Endothelial cell of umbilical vein (primary cell): ENCODE measurements around the gene USP4. TPM values are rescaled to one million over a fixed set of nuclear protein-coding genes. Genes with fewer than 3 reads are reported as not detected.

Experiments
- microRNA-seq: library from miRNA; unstranded; fragments of <30 nt; microRNA quantifications from one replicate; pipeline ENCODE4 v1.2.0, GENCODE V29; 2021; ENCODE audit warnings: borderline number of aligned reads, borderline replicate concordance
- polyA plus RNA-seq, 4 experiments: library from polyadenylated mRNA; depleted of rRNA in 3 of 4; stranded (reverse) in 3 of 4; unstranded in 1 of 4; fragments of >200 nt; gene quantifications; 2 replicates each; pipeline versions ENCODE4 v1.2.1 to v1.2.3, GENCODE V29; 2011 to 2012; ENCODE audit warnings: missing spikeins in 1 of 4
- small RNA-seq: library from RNA; depleted of rRNA; stranded (forward); fragments of <200 nt; gene quantifications from one replicate; pipeline ENCODE3, GENCODE V24; 2012; ENCODE audit warnings: low replicate concordance, low read depth; ENCODE audit not compliant: insufficient read depth, insufficient read length
- total RNA-seq: library from RNA; stranded (reverse); gene quantifications from 2 replicates; pipeline ENCODE4 v1.2.3, GENCODE V29; 2021

USP4 gene
- total and polyA plus RNA-seq, 2 donors (not counting 3 experiments of a cell fraction or from before 2014, with no cell fraction given) = 39.1 to 61.3 TPM

Small RNAs within 50 kb of the gene (microRNA-seq; reads per million reads assigned to microRNA genes)
- not detected for gene MIR4271

Small RNAs within 50 kb of the gene (small RNA-seq; reads per million reads assigned to genes)
- gene AC121247.2 = not detected
- gene MIR4271 = not detected
- not detected for gene RF00019

Other genes starting within 250 kb of the USP4 start
- 106 and 116 TPM in 2 replicates for gene QRICH1, start 246.0 kb downstream of the USP4 start, total RNA-seq
- 89.6 and 89.7 TPM in 2 replicates for gene QRICH1, start 246.0 kb downstream of the USP4 start, polyA plus RNA-seq
- gene QARS1, start 235.3 kb downstream of the USP4 start, total RNA-seq = 261 and 285 TPM in 2 replicates
- gene QARS1, start 235.3 kb downstream of the USP4 start, polyA plus RNA-seq = 434 and 477 TPM in 2 replicates
- gene USP19, start 219.2 kb downstream of the USP4 start, total RNA-seq = 39.1 and 42.2 TPM in 2 replicates
- gene USP19, start 219.2 kb downstream of the USP4 start, polyA plus RNA-seq = 31.3 and 36.8 TPM in 2 replicates
- gene LAMB2, start 207.0 kb downstream of the USP4 start, total RNA-seq = 374 and 423 TPM in 2 replicates
- 744 and 764 TPM in 2 replicates for gene LAMB2, start 207.0 kb downstream of the USP4 start, polyA plus RNA-seq
- gene CCDC71, start 173.7 kb downstream of the USP4 start, total RNA-seq = 20.3 and 23.5 TPM in 2 replicates
- 41.6 and 48.7 TPM in 2 replicates for gene CCDC71, start 173.7 kb downstream of the USP4 start, polyA plus RNA-seq
- gene KLHDC8B, start 168.5 kb downstream of the USP4 start, total RNA-seq = 22.9 and 36.0 TPM in 2 replicates
- gene KLHDC8B, start 168.5 kb downstream of the USP4 start, polyA plus RNA-seq = 70.1 and 77.8 TPM in 2 replicates
- 3.9 and 5.6 TPM in 2 replicates for gene C3orf62, start 62.8 kb downstream of the USP4 start, total RNA-seq
- 1.8 and 2.8 TPM in 2 replicates for gene C3orf62, start 62.8 kb downstream of the USP4 start, polyA plus RNA-seq
- 427 and 461 TPM in 2 replicates for gene GPX1, start 18.3 kb upstream of the USP4 start, total RNA-seq
- 1,348 and 1,830 TPM in 2 replicates for gene GPX1, start 18.3 kb upstream of the USP4 start, polyA plus RNA-seq
- 571 and 580 TPM in 2 replicates for gene RHOA, start 71.9 kb upstream of the USP4 start, total RNA-seq
- gene RHOA, start 71.9 kb upstream of the USP4 start, polyA plus RNA-seq = 312 and 450 TPM in 2 replicates
- 18.6 and 21.9 TPM in 2 replicates for gene TCTA, start 72.4 kb upstream of the USP4 start, total RNA-seq
- gene TCTA, start 72.4 kb upstream of the USP4 start, polyA plus RNA-seq = 31.3 and 32.3 TPM in 2 replicates
- 3.3 and 4.4 TPM in 2 replicates for gene AMT, start 82.4 kb upstream of the USP4 start, total RNA-seq
- gene AMT, start 82.4 kb upstream of the USP4 start, polyA plus RNA-seq = 8.9 and 9.0 TPM in 2 replicates
- 13.3 and 15.0 TPM in 2 replicates for gene NICN1, start 89.3 kb upstream of the USP4 start, total RNA-seq
- gene NICN1, start 89.3 kb upstream of the USP4 start, polyA plus RNA-seq = 20.9 and 26.7 TPM in 2 replicates
- 88.0 and 97.5 TPM in 2 replicates for gene DAG1, start 130.2 kb upstream of the USP4 start, total RNA-seq
- 59.6 and 63.7 TPM in 2 replicates for gene DAG1, start 130.2 kb upstream of the USP4 start, polyA plus RNA-seq
- 0.27 and 0.28 TPM in 2 replicates for gene BSN, start 214.4 kb upstream of the USP4 start, total RNA-seq
- 0.03 and 0.04 TPM in 2 replicates for gene BSN, start 214.4 kb upstream of the USP4 start, polyA plus RNA-seq